PC-3 (cell line): ENCODE measurements around the gene PGC. TPM values are rescaled to one million over a fixed set of nuclear protein-coding genes. Genes with fewer than 3 reads are reported as not detected.

Source experiments
- ATAC-seq: fragments of 200-7000 bp; cut with Tn5 transposase; 2 replicates; pipeline ENCODE4 v1.9.1; 2020; ENCODE audit warnings: mild to moderate bottlenecking, moderate library complexity
- BruUV-seq: library from RNA; stranded (reverse); fragments of 400-500 nt; replicated peaks from 2 replicates; lab custom pipeline; 2021; lab: Mats Ljungman, UMichigan
- CTCF ChIA-PET: fragments of 300-600 bp; sonication (Branson Sonifier 250); formaldehyde crosslinking; loops from one replicate; lab custom pipeline; 2022; ENCODE audit warnings: antibody characterized with exemption; lab: Charles Lee
- POLR2A ChIA-PET: fragments of 300-600 bp; sonication (Branson Sonifier 250); formaldehyde crosslinking; loops from one replicate; lab custom pipeline; 2022; ENCODE audit warnings: antibody characterized with exemption; ENCODE audit not compliant: unreplicated experiment; lab: Charles Lee
- DNase-seq: peaks from one replicate; pipeline ENCODE4 v3.0.0-alpha.2; 2015
- H2AFZ ChIP-seq: fragments of 300-600 bp; sonication (generic); 2 replicates; pipeline ENCODE4 v1.6.0; 2016; ENCODE audit warnings: antibody characterized with exemption, low read length
- H3F3A ChIP-seq: fragments of 300-600 bp; sonication (generic); one replicate; pipeline ENCODE4 v1.6.0; 2017; ENCODE audit warnings: antibody characterized with exemption, low read length, control low read depth, mild to moderate bottlenecking; ENCODE audit not compliant: unreplicated experiment
- H3K27ac ChIP-seq: fragments of 300-600 bp; sonication (generic); 2 replicates; pipeline ENCODE4 v1.5.1; 2016; ENCODE audit warnings: mild to moderate bottlenecking, low read length
- H3K27me3 ChIP-seq: fragments of 300-600 bp; sonication (generic); 2 replicates; pipeline ENCODE4 v1.6.1; 2016; ENCODE audit warnings: low read length, mixed read lengths
- H3K36me3 ChIP-seq: fragments of 300-600 bp; sonication (generic); 2 replicates; pipeline ENCODE4 v1.6.1; 2016; ENCODE audit warnings: low read depth, mixed run types, low read length, mixed read lengths
- H3K4me1 ChIP-seq: fragments of 300-600 bp; sonication (generic); 2 replicates; pipeline ENCODE4 v1.5.1; 2016; ENCODE audit warnings: low read length; ENCODE audit not compliant: insufficient read depth
- H3K4me2 ChIP-seq: fragments of 300-600 bp; sonication (generic); 2 replicates; pipeline ENCODE4 v1.6.0; 2016; ENCODE audit warnings: low read length
- H3K4me3 ChIP-seq: fragments of 300-600 bp; sonication (generic); 2 replicates; pipeline ENCODE4 v1.5.1; 2016; ENCODE audit warnings: mild to moderate bottlenecking, low read length, mixed read lengths
- H3K79me2 ChIP-seq: fragments of 300-600 bp; sonication (generic); 2 replicates; pipeline ENCODE4 v1.6.1; 2017; ENCODE audit warnings: low read length, mixed read lengths
- H3K9ac ChIP-seq: fragments of 300-600 bp; sonication (generic); 2 replicates; pipeline ENCODE4 v1.6.0; 2016; ENCODE audit warnings: mild to moderate bottlenecking, low read length
- H3K9me2 ChIP-seq: fragments of 300-600 bp; sonication (generic); replicated peaks from 2 replicates; pipeline ENCODE4 v1.6.1; 2016; ENCODE audit warnings: mixed run types, low read length, mixed read lengths
- H3K9me3 ChIP-seq: fragments of 300-600 bp; sonication (generic); 2 replicates; pipeline ENCODE4 v1.6.1; 2016; ENCODE audit warnings: low read length, mixed read lengths
- H4K20me1 ChIP-seq: fragments of 300-600 bp; sonication (generic); 2 replicates; pipeline ENCODE4 v1.6.1; 2016; ENCODE audit warnings: low read length, mixed read lengths
- EZH2 ChIP-seq: fragments of 300-600 bp; sonication (generic); IDR thresholded peaks from one replicate; pipeline ENCODE4 v1.6.1; 2017; ENCODE audit warnings: antibody characterized with exemption, mild to moderate bottlenecking, low read length; ENCODE audit not compliant: unreplicated experiment
- EZH2phosphoT487 ChIP-seq: fragments of 300-600 bp; sonication (generic); IDR thresholded peaks from 2 replicates; pipeline ENCODE4 v1.6.1; 2018; ENCODE audit warnings: mild to moderate bottlenecking, antibody characterized with exemption, low read length, borderline replicate concordance
- intact Hi-C: fragments of 100-400 bp; cut with micrococcal nuclease; formaldehyde crosslinking; loops from 2 replicates; pipeline ENCODE4 v1.9.0; 2023
- total RNA-seq: library from RNA; depleted of rRNA; stranded (reverse); fragments of >200 nt; gene quantifications from 2 replicates; pipeline ENCODE4 v1.2.3, GENCODE V29; 2014
- TF ChIP-seq, protein P1 (sequence below): fragments of 300-600 bp; sonication (generic); conservative IDR thresholded peaks from 2 replicates; pipeline ENCODE4 v1.5.1; 2017; ENCODE audit warnings: antibody characterized with exemption, low read depth, mild to moderate bottlenecking, low read length

The PGC gene
- total RNA-seq, 1 experiment from 2014 or later, result not detected

DNA sequence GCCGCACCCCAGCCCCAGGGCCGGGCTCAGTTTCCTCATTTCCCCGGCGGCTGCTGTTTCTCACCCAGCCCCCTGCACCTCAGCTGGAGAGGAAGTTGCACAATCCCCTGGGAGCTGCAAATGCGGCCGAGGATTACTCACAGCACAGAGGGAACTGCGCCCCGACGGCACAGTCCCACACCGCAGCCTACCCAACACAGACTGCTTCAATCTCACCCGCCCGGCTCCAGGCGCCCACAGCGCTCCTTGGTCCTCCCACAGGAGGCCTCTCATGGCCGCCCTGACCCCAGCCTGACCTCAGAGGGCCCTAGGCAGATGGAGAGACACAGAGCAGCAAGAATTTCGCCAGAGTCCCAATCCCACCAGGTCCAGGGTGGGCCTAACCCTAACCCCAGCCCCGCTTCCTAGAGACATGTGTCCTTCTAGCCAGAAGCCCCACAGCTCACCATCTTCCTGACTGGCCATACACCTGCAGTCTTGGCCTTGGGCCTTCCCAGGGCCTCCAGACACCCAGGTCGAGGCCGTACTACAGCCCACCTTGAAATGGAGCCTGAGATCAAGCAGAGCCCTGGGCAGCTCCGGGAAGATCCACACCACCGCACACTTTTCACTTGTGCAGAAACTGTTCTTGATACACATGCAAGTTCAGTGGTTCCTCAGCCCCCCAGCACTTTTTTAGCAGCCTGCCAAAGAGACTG is 23.5 kb downstream of the PGC start:
- Histone ChIP-seq H3K27me3 (no peaks in the 10 kb centered on the region), H3K4me2 (no peak overlapping the region), H3K9me3 (no peaks in the 10 kb centered on the region), H3K9me2 (no peaks in the 10 kb centered on the region), H2AFZ (no peak overlapping the region), H3K9ac (no peak overlapping the region), H3K79me2 (no peaks in the 10 kb centered on the region), H3K4me3 (no peak overlapping the region), H3K4me1 (no peaks in the 10 kb centered on the region; the same call in 1 of the 2 replicates), H3K27ac (no peak overlapping the region), H4K20me1 (no peaks in the 10 kb centered on the region), H3F3A (no peaks in the 10 kb centered on the region), H3K36me3 (no peaks in the 10 kb centered on the region)
- intact Hi-C loops, result no loop called here
- no TSS peak for BruUV-seq
- TF ChIP-seq EZH2phosphoT487, result no peak
- TF ChIP-seq EZH2, result no peak
- TF ChIP-seq, protein P1, sequence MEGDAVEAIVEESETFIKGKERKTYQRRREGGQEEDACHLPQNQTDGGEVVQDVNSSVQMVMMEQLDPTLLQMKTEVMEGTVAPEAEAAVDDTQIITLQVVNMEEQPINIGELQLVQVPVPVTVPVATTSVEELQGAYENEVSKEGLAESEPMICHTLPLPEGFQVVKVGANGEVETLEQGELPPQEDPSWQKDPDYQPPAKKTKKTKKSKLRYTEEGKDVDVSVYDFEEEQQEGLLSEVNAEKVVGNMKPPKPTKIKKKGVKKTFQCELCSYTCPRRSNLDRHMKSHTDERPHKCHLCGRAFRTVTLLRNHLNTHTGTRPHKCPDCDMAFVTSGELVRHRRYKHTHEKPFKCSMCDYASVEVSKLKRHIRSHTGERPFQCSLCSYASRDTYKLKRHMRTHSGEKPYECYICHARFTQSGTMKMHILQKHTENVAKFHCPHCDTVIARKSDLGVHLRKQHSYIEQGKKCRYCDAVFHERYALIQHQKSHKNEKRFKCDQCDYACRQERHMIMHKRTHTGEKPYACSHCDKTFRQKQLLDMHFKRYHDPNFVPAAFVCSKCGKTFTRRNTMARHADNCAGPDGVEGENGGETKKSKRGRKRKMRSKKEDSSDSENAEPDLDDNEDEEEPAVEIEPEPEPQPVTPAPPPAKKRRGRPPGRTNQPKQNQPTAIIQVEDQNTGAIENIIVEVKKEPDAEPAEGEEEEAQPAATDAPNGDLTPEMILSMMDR, result no peak
- POLR2A ChIA-PET, result no interaction called here
- CTCF ChIA-PET, result interaction anchor here (0.6 kb wide), 1 partner anchor 292 kb away, joined by 3 read pairs; no protein-coding TSS in a partner anchor
- peak; percentile 72 for ATAC-seq
- peak; percentile 47 for DNase-seq

GRCh38 chr6:41722969-41723529 is 24.1 kb downstream of the PGC start:
- Histone ChIP-seq H3K4me3 (no peak overlapping the region), H3F3A (no peaks in the 10 kb centered on the region), H3K79me2 (no peaks in the 10 kb centered on the region), H3K4me1 (no peaks in the 10 kb centered on the region; the same call in 1 of the 2 replicates), H3K27me3 (no peaks in the 10 kb centered on the region), H4K20me1 (no peaks in the 10 kb centered on the region), H3K9me3 (no peaks in the 10 kb centered on the region), H3K36me3 (no peaks in the 10 kb centered on the region), H3K4me2 (no peak overlapping the region), H3K27ac (no peak overlapping the region), H2AFZ (no peak overlapping the region), H3K9me2 (no peaks in the 10 kb centered on the region), H3K9ac (no peak overlapping the region)
- TF ChIP-seq EZH2phosphoT487 (no peak), EZH2 (no peak)
- TF ChIP-seq, protein P1, result no peak
- no TSS peak for BruUV-seq
- POLR2A ChIA-PET, result no interaction called here
- CTCF ChIA-PET, result no interaction called here
- intact Hi-C loops, result no loop called here
- ATAC-seq, result no peak
- DNase-seq, result no peak

DNA sequence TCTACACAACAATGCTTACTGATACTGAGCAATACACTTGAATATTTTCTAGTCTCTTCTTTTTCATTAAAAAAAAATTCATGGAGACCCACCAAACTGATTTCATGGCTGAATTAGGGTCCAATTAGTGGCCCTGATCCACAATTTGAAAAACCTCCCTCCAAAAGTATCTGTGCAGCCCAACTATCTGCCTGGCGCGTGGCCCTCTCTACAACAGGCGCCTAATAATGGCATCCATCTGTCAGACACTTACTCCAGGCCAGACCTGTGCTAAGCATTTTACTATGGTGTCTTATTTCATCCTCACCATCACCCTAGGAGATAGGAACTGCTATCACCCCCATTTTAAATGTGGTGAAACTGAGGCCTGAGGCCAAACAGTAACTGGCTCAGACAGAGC is 25.8 kb downstream of the PGC start:
- no peak overlapping the region for H3K27ac ChIP-seq
- H3F3A ChIP-seq, result no peaks in the 10 kb centered on the region
- H3K4me2 ChIP-seq, result no peak overlapping the region
- H3K79me2 ChIP-seq, result no peaks in the 10 kb centered on the region
- CTCF ChIA-PET, result no interaction called here
- no peak overlapping the region for H3K4me3 ChIP-seq
- POLR2A ChIA-PET, result no interaction called here
- DNase-seq (no peak), ATAC-seq (no peak)
- no peaks in the 10 kb centered on the region for H3K27me3 ChIP-seq
- H4K20me1 ChIP-seq, result no peaks in the 10 kb centered on the region
- no peak overlapping the region for H3K9ac ChIP-seq
- H3K9me3 ChIP-seq, result no peaks in the 10 kb centered on the region
- no peaks in the 10 kb centered on the region for H3K9me2 ChIP-seq
- H2AFZ ChIP-seq, result no peak overlapping the region
- TF ChIP-seq EZH2 (no peak), EZH2phosphoT487 (no peak)
- TF ChIP-seq, protein P1, result no peak
- no peaks in the 10 kb centered on the region for H3K36me3 ChIP-seq
- no TSS peak for BruUV-seq
- H3K4me1 ChIP-seq, result no peaks in the 10 kb centered on the region; the same call in 1 of the 2 replicates
- intact Hi-C loops, result no loop called here
